Urinary bladder (tissue), 4 donors: ENCODE measurements around the gene C19orf44. TPM values are rescaled to one million over a fixed set of nuclear protein-coding genes. Genes with fewer than 3 reads are reported as not detected.

Experiments used
- DNase-seq: peaks from one replicate; pipeline ENCODE4 v3.0.0-alpha.2; 2015; ENCODE audit errors: extremely low spot score
- H3K27ac ChIP-seq: one replicate; pipeline ENCODE4 v1.5.1; 2013; ENCODE audit warnings: low read depth, mild to moderate bottlenecking, moderate library complexity
- H3K36me3 ChIP-seq: one replicate; pipeline ENCODE4 v1.6.1; 2013; ENCODE audit warnings: mild to moderate bottlenecking, moderate library complexity; ENCODE audit not compliant: insufficient read depth
- H3K4me1 ChIP-seq: one replicate; pipeline ENCODE4 v1.6.1; 2013; ENCODE audit warnings: mild to moderate bottlenecking, moderate library complexity; ENCODE audit not compliant: insufficient read depth
- H3K4me3 ChIP-seq: one replicate; pipeline ENCODE4 v1.5.1; 2013; ENCODE audit warnings: low read depth, low read length
- WGBS: extraction: QIAGEN DNeasy Blood & Tissue Kit; methylation state at CpG from one replicate; pipeline ENCODE4 v1.1.7; 2013; 5-methylcytosine and 5-hydroxymethylcytosine counted together
- polyA plus RNA-seq: library from polyadenylated mRNA; stranded (reverse); fragments of 200-250 nt; gene quantifications from one replicate; pipeline ENCODE4 v1.2.3, GENCODE V29; 2013
- total RNA-seq: library from RNA; depleted of rRNA; stranded (reverse); fragments of >200 nt; gene quantifications from one replicate; pipeline ENCODE4 v1.2.3, GENCODE V29; 2014
- donor health status: healthy with polysubstance abuse.
- donor health status: healthy.

C19orf44 gene
- total and polyA plus RNA-seq, 2 donors: 4.7 to 6.2 TPM

DNA sequence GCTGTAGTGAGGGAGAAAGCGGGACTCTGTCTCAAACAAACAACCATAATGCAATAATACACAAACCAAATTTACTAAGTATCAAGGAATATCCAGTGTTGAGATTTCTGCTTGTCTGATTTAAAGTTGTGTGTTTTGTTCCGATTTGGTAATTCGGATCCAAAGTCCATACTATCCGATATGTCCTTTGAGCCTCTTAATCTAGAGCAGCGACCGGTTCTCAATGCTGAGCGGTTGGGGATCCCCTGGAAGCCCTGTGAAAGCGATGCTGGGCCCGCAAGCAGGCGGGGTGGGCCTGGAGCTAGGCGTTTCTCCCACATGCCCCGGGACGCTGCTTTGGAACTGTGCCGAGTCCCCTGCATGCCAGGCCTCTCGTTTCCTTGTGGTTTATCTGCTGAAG is 20.2 kb downstream of the C19orf44 start:
- no peaks in the 10 kb centered on the region for H3K4me1 ChIP-seq
- 87% methylated on average over 15 of the region's 15 CpGs for WGBS
- H3K4me3 ChIP-seq: no peak overlapping the region
- no peak for DNase-seq
- H3K36me3 ChIP-seq: peaks cover 9% of the 10 kb centered on the region
- no peak overlapping the region for H3K27ac ChIP-seq

DNA sequence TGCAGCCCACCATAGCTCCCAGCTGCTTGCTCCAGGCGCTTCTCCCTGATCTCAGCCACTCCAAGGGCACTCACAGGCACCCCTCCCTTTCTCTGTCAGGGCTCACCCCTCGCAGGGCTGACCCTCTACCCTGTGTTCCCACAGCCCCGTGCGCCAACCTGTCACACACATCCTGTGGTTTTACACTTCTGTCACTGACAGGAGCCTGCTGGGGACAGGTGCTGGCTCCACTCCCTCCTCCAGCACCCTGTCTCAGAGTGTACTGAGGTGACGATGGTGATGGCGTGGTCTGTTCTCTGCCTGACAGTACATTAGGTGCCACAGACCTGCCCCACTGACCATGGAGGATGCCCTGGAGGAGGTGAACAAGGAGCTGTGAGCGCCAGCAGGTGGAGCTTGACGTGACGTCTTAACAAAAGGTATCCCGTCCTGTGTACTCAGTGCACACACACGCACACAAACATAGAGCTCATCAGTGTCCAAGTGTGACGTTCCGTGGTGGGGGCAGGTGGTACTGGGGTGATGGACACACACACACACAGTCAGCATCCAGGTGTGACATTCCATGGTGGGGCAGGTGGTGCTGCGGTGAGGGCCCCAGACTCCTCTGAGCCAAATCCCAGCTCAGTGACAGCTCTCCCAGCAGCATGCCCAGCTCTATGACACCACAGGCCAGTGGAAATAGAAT is 20.9 kb downstream of the C19orf44 start:
- WGBS: 79% methylated on average over 14 of the region's 14 CpGs
- Histone ChIP-seq H3K36me3 (peaks cover 9% of the 10 kb centered on the region), H3K4me3 (no peak overlapping the region), H3K27ac (no peak overlapping the region), H3K4me1 (no peaks in the 10 kb centered on the region)
- no peak for DNase-seq

DNA sequence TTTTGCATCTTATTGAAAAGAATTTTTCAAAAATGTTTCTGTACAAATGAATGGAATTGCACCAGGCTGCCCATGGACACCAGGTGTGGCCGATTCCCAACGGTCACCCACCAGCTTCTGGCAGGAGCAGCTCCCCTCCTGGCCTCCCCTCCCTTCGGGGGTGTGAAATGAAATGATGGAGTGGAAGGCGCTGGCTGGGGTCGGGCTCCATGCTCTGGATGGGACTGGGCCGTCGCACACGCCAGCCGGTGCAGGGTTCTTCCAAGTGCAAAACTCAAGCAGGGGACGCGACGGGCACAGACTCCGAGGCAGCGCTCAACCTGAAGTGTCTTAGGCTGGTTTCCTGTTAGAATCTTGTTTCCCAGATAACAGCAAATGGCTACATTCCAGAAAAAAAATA is 21.9 kb downstream of the C19orf44 start:
- no peaks in the 10 kb centered on the region for H3K4me1 ChIP-seq
- no peak for DNase-seq
- H3K4me3 ChIP-seq: no peak overlapping the region
- 81% methylated on average over 14 of the region's 14 CpGs for WGBS
- no peak overlapping the region for H3K27ac ChIP-seq
- peaks cover 9% of the 10 kb centered on the region for H3K36me3 ChIP-seq

DNA sequence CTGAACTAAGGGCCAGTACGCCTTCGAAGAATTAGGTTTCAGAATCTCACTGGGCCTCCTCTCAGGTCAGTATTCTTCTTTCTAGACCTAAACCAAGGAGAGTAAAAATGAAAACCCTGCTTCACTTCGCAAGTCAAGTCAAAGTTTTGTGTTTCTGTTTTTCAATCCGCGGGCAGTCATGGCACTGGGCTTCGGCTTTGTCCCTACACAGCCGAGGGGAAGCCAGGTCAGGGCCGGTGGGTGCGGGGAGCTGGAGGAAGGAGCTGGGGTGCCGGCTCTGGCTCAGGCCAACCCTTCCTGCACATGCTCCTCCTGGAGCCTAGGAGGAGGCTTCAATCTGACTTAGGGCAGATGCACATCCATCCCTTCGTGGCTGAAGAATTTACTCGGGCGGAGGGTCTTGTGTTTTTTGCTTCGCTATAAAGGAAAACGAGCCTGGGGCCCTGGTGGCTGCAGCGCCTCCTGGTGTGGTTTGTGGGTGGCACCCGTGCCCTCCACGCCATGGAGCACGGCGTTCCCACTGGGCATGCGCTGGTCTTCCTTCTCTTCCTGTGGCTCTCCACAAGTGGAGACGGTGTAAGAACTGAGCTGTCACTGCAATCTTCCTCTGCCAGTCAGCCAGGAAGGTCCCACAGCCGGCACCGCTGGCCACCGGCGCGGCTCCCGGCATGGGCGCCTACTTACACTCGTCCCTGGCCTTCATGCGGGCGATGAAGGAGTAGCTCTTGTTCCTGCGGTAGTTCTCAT is 22.5 kb downstream of the C19orf44 start:
- WGBS: 86% methylated on average over 33 of the region's 33 CpGs
- no peak overlapping the region for H3K4me3 ChIP-seq
- no peaks in the 10 kb centered on the region for H3K4me1 ChIP-seq
- no peak overlapping the region for H3K27ac ChIP-seq
- DNase-seq: no peak
- H3K36me3 ChIP-seq: peaks cover 9% of the 10 kb centered on the region

DNA sequence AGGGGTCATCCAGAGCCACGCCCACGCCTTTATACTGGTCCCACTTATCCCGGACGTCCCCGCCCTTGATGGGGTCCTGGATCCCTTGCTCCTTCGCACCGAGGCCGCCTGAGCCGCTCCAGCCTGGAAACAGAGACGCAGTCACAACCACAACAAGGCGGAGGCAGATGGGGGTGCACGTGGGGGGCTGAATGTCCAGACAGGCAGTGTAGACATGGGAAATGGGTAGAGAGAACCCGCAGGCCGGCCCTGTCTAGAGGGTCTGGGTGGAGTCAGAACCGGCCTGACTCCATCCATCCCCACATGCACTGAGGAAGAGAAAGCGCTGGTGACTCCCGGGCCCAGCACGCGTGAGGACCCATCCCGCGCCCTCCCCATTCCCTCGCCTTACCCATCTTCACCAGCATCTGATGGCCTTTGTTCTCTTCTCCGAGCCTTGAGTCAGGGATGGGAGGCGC is 23.1 kb downstream of the C19orf44 start:
- DNase-seq: no peak
- Histone ChIP-seq H3K4me3 (no peak overlapping the region), H3K4me1 (no peaks in the 10 kb centered on the region), H3K27ac (no peak overlapping the region), H3K36me3 (peaks cover 9% of the 10 kb centered on the region)
- WGBS: 91% methylated on average over 24 of the region's 24 CpGs

DNA sequence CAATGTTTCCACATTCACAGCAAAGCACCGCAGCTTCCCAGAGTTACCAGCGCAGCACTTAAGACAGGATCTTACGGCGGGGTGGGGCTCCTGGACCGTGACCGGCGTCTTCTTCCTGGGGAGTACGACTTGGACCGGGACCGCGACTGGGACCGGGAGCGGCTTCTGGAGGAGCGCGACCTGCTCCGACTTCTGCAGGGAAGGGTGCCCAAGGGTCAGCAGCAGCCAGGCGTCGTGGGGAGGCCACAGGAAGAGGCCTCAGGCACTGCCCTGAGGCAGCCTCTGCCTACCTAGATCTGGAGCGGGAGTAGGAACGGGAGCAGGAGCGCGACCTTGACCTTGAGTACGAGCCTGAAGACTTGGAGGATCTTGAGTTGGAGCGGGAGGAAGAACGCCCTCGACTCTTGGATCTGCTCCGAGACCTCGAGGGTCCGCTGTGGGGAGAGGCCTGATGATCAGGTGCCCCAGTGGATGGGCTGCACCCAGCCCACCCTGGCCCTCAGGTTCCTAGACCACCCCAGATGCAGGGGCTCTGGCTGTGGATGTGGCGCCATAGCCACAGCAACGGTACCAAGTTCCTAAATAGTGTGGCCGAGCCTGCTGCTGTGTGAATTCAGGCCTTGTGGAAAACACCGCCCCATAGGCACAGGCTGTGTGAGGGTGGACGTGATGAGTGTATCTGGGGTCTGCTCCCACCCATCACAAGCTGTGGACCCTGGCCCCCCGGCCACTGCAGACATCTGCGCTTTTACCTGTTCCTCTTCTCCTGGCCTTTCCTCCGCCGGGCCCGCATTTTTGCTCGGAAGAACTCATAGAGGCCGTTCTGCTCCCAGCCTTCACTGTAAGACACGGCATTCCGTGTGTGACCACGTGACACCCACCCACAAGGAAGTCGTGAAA is 24.1 kb downstream of the C19orf44 start:
- Histone ChIP-seq H3K4me3 (no peak overlapping the region), H3K36me3 (peaks cover 14% of the 10 kb centered on the region), H3K4me1 (no peaks in the 10 kb centered on the region), H3K27ac (no peak overlapping the region)
- 92% methylated on average over 45 of the region's 45 CpGs for WGBS
- no peak for DNase-seq

DNA sequence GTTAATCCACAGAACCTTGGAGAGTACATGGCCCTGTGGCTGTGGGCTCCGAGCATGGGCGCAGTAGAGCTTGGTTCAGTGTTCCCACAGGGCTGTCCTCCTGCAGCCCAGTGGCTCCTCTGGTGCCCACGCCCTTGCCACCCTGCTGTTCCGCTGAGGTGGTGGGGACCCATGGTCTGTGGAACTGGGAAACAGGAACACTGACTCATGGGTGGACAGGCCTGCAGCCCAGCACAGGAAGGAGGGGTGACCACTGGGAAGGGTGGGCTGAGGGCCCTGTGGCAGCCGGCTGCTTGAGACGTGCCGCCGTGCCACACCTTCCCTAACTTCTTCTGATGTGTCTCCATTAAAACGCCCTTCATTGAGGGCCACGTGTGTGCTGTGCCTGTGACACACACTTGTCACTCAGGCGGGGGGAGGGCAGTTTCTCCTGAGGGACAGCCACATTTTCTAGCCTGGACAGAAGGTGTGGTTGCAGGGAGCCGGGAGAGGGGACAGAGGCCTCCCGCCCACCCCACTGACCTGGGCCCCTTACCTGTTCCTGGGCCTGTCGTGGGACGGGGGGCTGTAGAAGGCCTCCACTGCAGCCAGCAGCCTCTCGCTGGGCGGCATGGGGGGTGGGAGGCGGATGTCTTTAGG is 24.9 kb downstream of the C19orf44 start:
- peaks cover 18% of the 10 kb centered on the region for H3K36me3 ChIP-seq

DNA sequence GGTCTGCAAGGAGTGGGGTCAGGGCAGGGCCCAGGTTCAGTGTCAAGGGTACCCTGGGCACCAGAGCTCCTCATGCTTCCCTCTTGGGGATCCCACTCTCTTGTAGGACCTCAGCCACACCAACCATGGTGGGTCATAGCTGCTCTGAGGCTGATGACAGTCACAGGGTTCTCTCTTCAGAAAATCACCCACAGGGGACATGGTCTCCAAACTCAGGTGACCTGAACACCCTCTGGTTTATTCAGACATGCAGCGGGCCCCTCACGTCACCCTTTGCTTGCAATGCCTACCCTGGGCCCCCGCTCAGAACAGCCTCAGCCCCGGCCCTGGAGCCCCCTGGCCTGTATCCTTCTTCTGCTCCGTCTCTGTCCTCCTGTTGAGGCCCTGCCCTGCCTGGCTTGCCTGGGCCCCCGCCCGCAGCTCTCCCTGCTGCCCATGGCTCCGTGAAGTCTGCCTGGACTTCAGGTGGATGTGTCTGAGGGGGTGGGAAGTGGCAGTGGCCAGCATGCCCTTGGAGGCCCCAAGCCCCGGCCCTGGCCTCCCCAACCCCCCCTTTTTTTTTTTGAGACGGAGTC is 25.6 kb downstream of the C19orf44 start:
- Histone ChIP-seq H3K4me3 (no peak overlapping the region), H3K27ac (no peak overlapping the region), H3K36me3 (peaks cover 18% of the 10 kb centered on the region), H3K4me1 (no peaks in the 10 kb centered on the region)
- DNase-seq: no peak
- 93% methylated on average over 10 of the region's 10 CpGs for WGBS

More for the DNA sequence above, 24.9 kb downstream of the C19orf44 start:
- Histone ChIP-seq H3K4me1 (no peaks in the 10 kb centered on the region), H3K27ac (no peak overlapping the region), H3K4me3 (no peak overlapping the region)
- no peak for DNase-seq
- 89% methylated on average over 18 of the region's 18 CpGs for WGBS

DNA sequence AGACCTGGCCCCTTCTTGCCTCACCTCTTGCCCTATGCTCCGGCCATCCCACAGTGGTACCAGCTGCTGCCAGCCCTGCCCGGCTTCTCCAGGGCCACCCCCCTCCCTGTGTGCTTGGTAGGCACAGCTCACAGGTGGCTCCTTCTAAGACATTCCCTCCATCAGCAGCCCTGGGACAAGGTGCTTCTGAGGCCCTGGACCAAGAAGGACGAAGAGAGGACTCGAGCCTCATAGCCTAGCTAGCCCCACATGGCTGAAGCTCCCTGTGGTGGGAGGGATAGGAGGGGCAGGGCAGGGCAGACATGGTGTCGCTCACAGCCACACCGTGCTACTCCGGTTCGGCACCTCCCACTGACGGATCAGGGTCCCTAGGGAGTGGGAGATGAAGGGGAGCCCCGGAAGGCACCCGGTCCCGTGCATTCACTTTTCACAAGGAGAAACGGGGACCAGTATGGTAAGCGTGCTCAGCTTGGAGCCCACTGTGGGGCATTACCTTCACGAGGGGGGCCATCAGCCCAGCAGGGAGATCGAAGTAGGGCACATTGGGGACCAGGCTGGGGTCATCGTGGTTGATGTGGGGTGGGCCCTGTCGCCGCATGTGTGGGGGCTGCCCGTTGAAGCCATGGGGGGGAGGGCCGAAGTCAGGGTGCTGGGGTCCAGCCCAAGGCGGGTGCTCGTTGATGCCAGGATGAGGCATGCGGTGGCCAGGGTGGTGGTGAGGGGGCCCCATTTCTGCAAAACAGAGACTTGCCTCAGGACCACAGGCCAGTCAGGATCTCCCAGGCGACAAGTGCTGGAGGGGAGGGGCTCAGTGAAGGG is 26.6 kb downstream of the C19orf44 start:
- no peaks in the 10 kb centered on the region for H3K4me1 ChIP-seq
- 94% methylated on average over 25 of the region's 25 CpGs for WGBS
- no peak for DNase-seq
- H3K27ac ChIP-seq: no peak overlapping the region
- no peak overlapping the region for H3K4me3 ChIP-seq
- peaks cover 18% of the 10 kb centered on the region for H3K36me3 ChIP-seq

DNA sequence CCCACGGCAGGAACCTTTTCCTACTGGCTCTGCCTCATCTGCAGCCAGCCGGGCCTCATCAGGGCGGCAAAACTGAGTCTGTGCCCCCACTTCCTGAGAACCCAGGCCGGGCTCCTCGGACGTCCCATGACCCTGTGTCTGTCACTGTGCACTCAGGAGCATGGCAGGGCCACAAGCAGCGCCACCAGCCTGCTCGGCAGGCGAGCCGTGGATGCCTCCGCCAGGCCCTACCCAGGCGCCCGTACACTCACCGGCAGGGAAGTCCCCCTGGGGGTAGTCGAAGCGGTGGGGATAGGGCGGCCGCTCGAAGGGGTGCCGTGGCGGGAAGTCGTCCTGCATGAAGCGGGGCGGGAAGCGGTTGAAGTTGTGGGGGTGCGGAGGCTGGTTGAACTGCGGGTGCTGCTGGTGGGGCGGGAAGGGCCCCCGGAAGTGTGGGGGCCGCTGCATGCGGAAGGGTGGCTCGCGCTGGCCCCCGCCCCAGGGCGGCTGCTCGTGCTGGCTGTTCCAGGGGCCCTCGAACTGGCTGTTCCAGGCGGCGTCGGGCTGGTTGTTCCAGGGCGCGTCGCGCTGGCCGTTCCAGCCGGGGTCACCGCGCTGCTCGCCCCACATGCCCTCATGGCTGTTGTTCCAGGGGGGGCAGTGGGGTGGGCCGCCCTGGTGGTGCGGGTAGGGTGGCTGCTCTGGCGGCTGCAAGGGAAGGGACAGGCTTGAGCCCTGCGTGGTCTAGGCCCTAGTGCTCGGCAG is 29.0 kb downstream of the C19orf44 start:
- Histone ChIP-seq H3K4me3 (no peak overlapping the region), H3K36me3 (peaks cover 8% of the 10 kb centered on the region), H3K27ac (no peak overlapping the region), H3K4me1 (no peaks in the 10 kb centered on the region)
- no peak for DNase-seq
- WGBS: 96% methylated on average over 54 of the region's 54 CpGs

DNA sequence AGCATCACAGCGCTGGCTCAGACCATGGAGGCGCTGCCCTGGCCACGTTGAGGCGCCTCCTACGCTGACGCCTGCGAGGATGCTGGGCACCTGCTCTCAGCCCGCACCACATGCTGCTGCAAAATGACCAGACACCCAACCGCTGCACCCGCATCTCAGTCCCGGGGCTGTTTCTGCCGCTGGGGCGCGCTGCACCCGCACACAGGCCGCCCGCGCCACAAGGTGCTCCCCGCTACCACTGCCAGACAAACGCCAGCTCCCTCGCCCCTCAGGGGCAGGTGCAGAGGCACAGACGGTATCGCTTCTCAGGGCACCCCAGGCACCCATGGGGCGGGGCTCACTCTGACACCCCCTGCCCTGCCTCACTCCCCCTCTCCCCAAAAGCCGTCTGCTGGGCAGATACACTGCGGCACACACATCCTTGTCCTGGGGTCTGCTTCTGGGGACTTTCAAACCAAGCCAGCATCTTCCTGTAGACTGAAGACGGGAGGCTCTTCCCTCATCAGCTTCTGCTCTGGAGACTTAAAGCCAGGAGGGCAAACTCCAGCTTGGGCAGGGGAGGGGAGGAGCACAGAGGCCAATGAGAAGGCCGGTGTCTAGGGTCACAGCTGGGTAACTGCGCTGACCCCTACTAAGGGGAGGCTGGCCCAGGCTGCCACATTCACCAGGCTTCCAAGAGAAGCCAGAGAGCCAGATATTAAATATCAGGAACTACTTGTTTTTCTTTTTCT is 29.7 kb downstream of the C19orf44 start:
- WGBS: 96% methylated on average over 29 of the region's 29 CpGs
- Histone ChIP-seq H3K27ac (no peak overlapping the region), H3K4me3 (no peak overlapping the region), H3K36me3 (peaks cover 14% of the 10 kb centered on the region), H3K4me1 (no peaks in the 10 kb centered on the region)
- DNase-seq: no peak
